Measurements from ENCODE around the gene MINDY4.

DNA sequence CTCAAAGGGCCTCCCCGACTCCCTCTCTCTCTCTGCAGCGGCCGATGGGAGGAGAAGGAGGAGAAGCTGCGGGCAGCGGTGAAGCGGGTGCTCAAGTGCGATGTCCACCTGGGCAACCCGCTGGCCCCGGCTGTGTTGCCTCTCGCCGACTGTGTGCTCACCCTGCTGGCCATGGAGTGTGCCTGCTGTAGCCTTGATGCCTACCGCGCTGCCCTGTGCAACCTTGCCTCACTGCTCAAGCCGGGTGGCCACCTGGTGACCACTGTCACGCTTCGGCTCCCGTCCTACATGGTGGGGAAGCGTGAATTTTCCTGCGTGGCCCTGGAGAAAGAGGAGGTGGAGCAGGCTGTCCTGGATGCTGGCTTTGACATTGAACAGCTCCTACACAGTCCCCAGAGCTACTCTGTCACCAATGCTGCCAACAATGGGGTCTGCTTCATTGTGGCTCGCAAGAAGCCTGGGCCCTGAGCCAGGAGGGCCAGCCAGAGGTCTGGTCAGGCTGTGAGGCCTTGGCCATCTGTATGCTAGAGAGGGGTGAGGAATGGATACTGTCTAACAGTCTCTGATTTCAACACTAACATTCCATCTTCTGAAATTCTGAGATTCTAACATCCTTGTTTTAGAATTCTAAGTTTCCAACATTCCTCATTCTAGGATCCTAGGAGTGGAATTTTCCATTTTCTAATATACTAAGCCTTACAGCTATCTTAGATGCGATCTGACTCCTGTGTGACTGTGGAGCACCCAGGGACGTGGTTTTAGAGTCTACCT is 15.6 kb upstream of the MINDY4 start:
- TF ChIP-seq, protein P1, sequence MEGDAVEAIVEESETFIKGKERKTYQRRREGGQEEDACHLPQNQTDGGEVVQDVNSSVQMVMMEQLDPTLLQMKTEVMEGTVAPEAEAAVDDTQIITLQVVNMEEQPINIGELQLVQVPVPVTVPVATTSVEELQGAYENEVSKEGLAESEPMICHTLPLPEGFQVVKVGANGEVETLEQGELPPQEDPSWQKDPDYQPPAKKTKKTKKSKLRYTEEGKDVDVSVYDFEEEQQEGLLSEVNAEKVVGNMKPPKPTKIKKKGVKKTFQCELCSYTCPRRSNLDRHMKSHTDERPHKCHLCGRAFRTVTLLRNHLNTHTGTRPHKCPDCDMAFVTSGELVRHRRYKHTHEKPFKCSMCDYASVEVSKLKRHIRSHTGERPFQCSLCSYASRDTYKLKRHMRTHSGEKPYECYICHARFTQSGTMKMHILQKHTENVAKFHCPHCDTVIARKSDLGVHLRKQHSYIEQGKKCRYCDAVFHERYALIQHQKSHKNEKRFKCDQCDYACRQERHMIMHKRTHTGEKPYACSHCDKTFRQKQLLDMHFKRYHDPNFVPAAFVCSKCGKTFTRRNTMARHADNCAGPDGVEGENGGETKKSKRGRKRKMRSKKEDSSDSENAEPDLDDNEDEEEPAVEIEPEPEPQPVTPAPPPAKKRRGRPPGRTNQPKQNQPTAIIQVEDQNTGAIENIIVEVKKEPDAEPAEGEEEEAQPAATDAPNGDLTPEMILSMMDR (conservative IDR thresholded peaks at IDR 0.05; ENCODE audit: low read depth, low read length): no peak
- TF ChIP-seq EZH2 (IDR thresholded peaks at IDR 0.05; ENCODE audit: low read length, unreplicated experiment): no peak
- no peak for TF ChIP-seq EZH2phosphoT487 (IDR thresholded peaks at IDR 0.05; ENCODE audit: borderline replicate concordance, low read length)

Measured in PC-3 (cell line).